CD4-positive, CD25-positive, alpha-beta regulatory T cell (primary cell): ENCODE results near the gene CTPS2. TPM values are rescaled to one million over a fixed set of nuclear protein-coding genes. Genes with fewer than 3 reads are reported as not detected.
"Not testable (repeated sequence)": the region's sequence is repeated elsewhere in the genome, so short reads cannot be mapped to it uniquely, and the experiment has no call there.

Experiments
- ATAC-seq, 2 donors: fragments of 150-1000 bp; cut with Tn5 transposase; one replicate each; pipeline ENCODE4 v1.10.0; 2021; ENCODE audit warnings: low read depth in 2 of 2, moderate number of reproducible peaks in 2 of 2, moderate library complexity in 1 of 2
- DNase-seq, 3 donors: peaks; one replicate each; pipeline versions ENCODE4 v3.0.0 to v3.0.0-alpha.2; 2012 to 2022; ENCODE audit warnings: mixed read lengths in 1 of 3
- H3K27ac ChIP-seq: one replicate; pipeline ENCODE4 v1.7.0; 2013; ENCODE audit warnings: mild to moderate bottlenecking, low read length; ENCODE audit not compliant: insufficient read depth, poor library complexity, severe bottlenecking
- H3K27me3 ChIP-seq: one replicate; pipeline ENCODE4 v1.7.0; 2013; ENCODE audit warnings: low read length; ENCODE audit not compliant: control insufficient read depth, insufficient read depth
- H3K36me3 ChIP-seq: one replicate; pipeline ENCODE4 v1.7.0; 2013; ENCODE audit warnings: mild to moderate bottlenecking, low read length, moderate library complexity; ENCODE audit not compliant: control insufficient read depth, insufficient read depth
- H3K4me1 ChIP-seq: 2 replicates; pipeline ENCODE4 v1.7.0; 2013; ENCODE audit warnings: mild to moderate bottlenecking, low read length; ENCODE audit not compliant: insufficient read depth, control insufficient read depth, poor library complexity, severe bottlenecking
- H3K4me3 ChIP-seq: one replicate; pipeline ENCODE4 v1.7.0; 2013; ENCODE audit warnings: low read depth, mild to moderate bottlenecking, low read length, moderate library complexity
- H3K9me3 ChIP-seq, 2 experiments: 1 replicate in 1 of 2; 2 replicates in 1 of 2; pipeline ENCODE4 v1.7.0; 2013; ENCODE audit warnings: low read length in 2 of 2, mild to moderate bottlenecking in 1 of 2, moderate library complexity in 1 of 2; ENCODE audit not compliant: control insufficient read depth in 2 of 2
- H3K27ac Mint-ChIP-seq, 3 donors: one replicate each; pipeline ENCODE4 v1.8.0; 2020 to 2022; ENCODE audit warnings: mild to moderate bottlenecking in 3 of 3, mixed read lengths in 3 of 3, moderate library complexity in 2 of 3
- H3K27me3 Mint-ChIP-seq: one replicate; pipeline ENCODE4 v1.8.0; 2022; ENCODE audit warnings: mild to moderate bottlenecking, mixed read lengths
- H3K36me3 Mint-ChIP-seq: one replicate; pipeline ENCODE4 v1.8.0; 2020; ENCODE audit warnings: mixed read lengths
- H3K4me1 Mint-ChIP-seq, 4 donors: one replicate each; pipeline ENCODE4 v1.8.0; 2020 to 2022; ENCODE audit warnings: mixed read lengths in 4 of 4, mild to moderate bottlenecking in 1 of 4
- H3K4me3 Mint-ChIP-seq, 4 donors: one replicate each; pipeline ENCODE4 v1.8.0; 2020 to 2022; ENCODE audit warnings: mild to moderate bottlenecking in 4 of 4, mixed read lengths in 4 of 4, moderate library complexity in 3 of 4
- H3K9me3 Mint-ChIP-seq, 7 donors: one replicate each; pipeline ENCODE4 v1.8.0; 2020 to 2022; ENCODE audit warnings: mixed read lengths in 7 of 7, mild to moderate bottlenecking in 3 of 7, moderate library complexity in 2 of 7
- polyA plus RNA-seq, 4 donors: library from polyadenylated mRNA; unstranded; fragments of 300-500 nt; fragmentation: Illumina TruSeq; gene quantifications; one replicate each; pipeline ENCODE4 v1.2.3, GENCODE V29; 2021
- total RNA-seq: library from RNA; stranded (reverse); gene quantifications from one replicate; pipeline ENCODE4 v1.2.3, GENCODE V29; 2022

The CTPS2 gene
- total and polyA plus RNA-seq, 5 donors from 2014 or later, result 3.7 to 4.8 (median 4.5) TPM

DNA sequence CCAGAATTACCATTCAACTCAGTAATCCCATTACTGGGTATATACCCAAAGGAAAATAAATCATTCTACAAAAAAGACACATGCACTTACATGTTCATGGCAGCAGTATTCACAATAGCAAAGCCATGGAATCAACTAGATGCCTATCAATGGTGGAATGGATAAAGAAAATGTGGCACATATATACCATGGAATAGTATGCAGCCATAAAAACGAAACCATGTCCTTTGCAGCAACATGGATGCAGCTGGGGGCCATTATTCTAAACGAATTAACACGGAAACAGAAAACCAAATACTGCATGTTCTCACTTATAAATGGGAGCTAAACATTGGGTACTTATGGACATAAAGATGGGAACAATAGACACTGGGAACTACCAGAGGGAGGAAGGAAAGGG is 101.8 kb downstream of the CTPS2 start:
- not testable (repeated sequence) for H3K9me3 ChIP-seq, DNase-seq, H3K27ac ChIP-seq, H3K36me3 ChIP-seq, H3K27me3 ChIP-seq, H3K9me3 Mint-ChIP-seq, ATAC-seq, H3K27ac Mint-ChIP-seq, H3K36me3 Mint-ChIP-seq, H3K4me3 ChIP-seq, H3K27me3 Mint-ChIP-seq, H3K4me1 ChIP-seq, H3K4me3 Mint-ChIP-seq
- peaks cover 0 to 15% (median 1%) of the 10 kb centered on the region in 4 donors for H3K4me1 Mint-ChIP-seq

GRCh38 chrX:16610121-16610621 is 102.3 kb downstream of the CTPS2 start:
- no peak overlapping the region for H3K4me3 ChIP-seq
- H3K27ac ChIP-seq, result no peak overlapping the region
- ATAC-seq, result no peak
- H3K9me3 Mint-ChIP-seq, result peaks cover 0 to 3% (median 0%) of the 10 kb centered on the region in 7 donors
- no peak overlapping the region for H3K27ac Mint-ChIP-seq
- peaks cover 0 to 18% (median 2%) of the 10 kb centered on the region in 4 donors for H3K4me1 Mint-ChIP-seq
- no peak overlapping the region for H3K4me3 Mint-ChIP-seq
- no peaks in the 10 kb centered on the region for H3K9me3 ChIP-seq
- H3K36me3 ChIP-seq, result no peaks in the 10 kb centered on the region
- no peaks in the 10 kb centered on the region for H3K27me3 ChIP-seq
- H3K4me1 ChIP-seq, result no peaks in the 10 kb centered on the region
- no peaks in the 10 kb centered on the region for H3K27me3 Mint-ChIP-seq
- DNase-seq, result no peak
- H3K36me3 Mint-ChIP-seq, result peaks cover 7% of the 10 kb centered on the region

GRCh38 chrX:16606142-16606720 is 106.2 kb downstream of the CTPS2 start:
- H3K9me3 Mint-ChIP-seq, result peaks cover 0 to 3% (median 0%) of the 10 kb centered on the region in 7 donors
- H3K27me3 Mint-ChIP-seq, result no peaks in the 10 kb centered on the region
- H3K4me3 Mint-ChIP-seq, result no peak overlapping the region
- H3K36me3 Mint-ChIP-seq, result no peaks in the 10 kb centered on the region
- no peak for DNase-seq
- Histone ChIP-seq H3K27ac (no peak overlapping the region), H3K36me3 (no peaks in the 10 kb centered on the region), H3K4me1 (peaks cover 9% of the 10 kb centered on the region), H3K9me3 (no peaks in the 10 kb centered on the region), H3K27me3 (no peaks in the 10 kb centered on the region), H3K4me3 (no peak overlapping the region)
- peaks cover 8 to 39% (median 15%) of the 10 kb centered on the region in 4 donors for H3K4me1 Mint-ChIP-seq
- no peak for ATAC-seq
- peak overlapping the region in 2 of 3 donors; percentile 47 to 56 for H3K27ac Mint-ChIP-seq

- Histone ChIP-seq H3K36me3 (no peaks in the 10 kb centered on the region), H3K27me3 (no peaks in the 10 kb centered on the region), H3K9me3 (no peaks in the 10 kb centered on the region), H3K4me3 (peak overlapping the region; percentile 60), H3K27ac (peak overlapping the region; percentile 66), H3K4me1 (peaks cover 9% of the 10 kb centered on the region)
- Mint-ChIP-seq H3K4me3 (peak overlapping the region in 3 of 4 donors; percentile 38 to 77 (median 71)), H3K27me3 (no peaks in the 10 kb centered on the region), H3K36me3 (no peaks in the 10 kb centered on the region), H3K9me3 (no peaks in the 10 kb centered on the region), H3K27ac (peak overlapping the region; percentile 81 to 96 (median 85)), H3K4me1 (peaks cover 8 to 39% (median 15%) of the 10 kb centered on the region in 4 donors)
- no peak for ATAC-seq
- DNase-seq, result no peak
These were observed 108.1 kb downstream of the CTPS2 start for GRCh38 chrX:16604337-16604736.

- Mint-ChIP-seq H3K27ac (peak overlapping the region; percentile 81 to 96 (median 85)), H3K27me3 (no peaks in the 10 kb centered on the region), H3K9me3 (no peaks in the 10 kb centered on the region), H3K36me3 (peaks cover 3% of the 10 kb centered on the region), H3K4me3 (peak overlapping the region; percentile 38 to 81 (median 74)), H3K4me1 (peaks cover 8 to 39% (median 15%) of the 10 kb centered on the region in 4 donors)
- Histone ChIP-seq H3K9me3 (no peaks in the 10 kb centered on the region), H3K4me1 (peaks cover 9% of the 10 kb centered on the region), H3K27ac (peak overlapping the region; percentile 66), H3K36me3 (no peaks in the 10 kb centered on the region), H3K27me3 (no peaks in the 10 kb centered on the region), H3K4me3 (peak overlapping the region; percentile 60)
- peak in 1 of 3 donors; percentile 70 for DNase-seq
- ATAC-seq, result peak; percentile 40 to 62
These were observed 108.6 kb downstream of the CTPS2 start for GRCh38 chrX:16603822-16604221.

DNA sequence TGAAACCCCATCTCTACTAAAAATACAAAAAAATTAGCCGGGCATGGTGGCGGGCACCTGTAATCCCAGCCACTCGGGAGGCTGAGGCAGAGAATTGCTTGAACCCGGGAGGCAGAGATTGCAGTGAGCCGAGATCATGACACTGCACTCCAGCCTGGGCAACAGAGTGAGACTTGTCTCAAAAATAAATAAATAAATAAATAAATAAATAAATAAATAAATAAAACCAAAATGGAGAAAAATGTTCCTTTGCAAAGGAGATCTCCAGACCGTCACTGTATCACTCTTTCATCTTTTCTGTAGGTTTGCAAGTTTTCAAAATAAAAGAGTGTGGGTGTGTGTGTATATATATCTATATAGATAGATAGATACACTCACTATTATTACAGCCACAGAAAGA is 109.2 kb downstream of the CTPS2 start:
- Histone ChIP-seq H3K4me3 (peak overlapping the region; percentile 60), H3K27ac (peak overlapping the region; percentile 66)
- Mint-ChIP-seq H3K4me3 (peak overlapping the region in 1 of 4 donors; percentile 38), H3K27ac (peak overlapping the region in 1 of 3 donors; percentile 81), H3K4me1 (peaks cover 8 to 39% (median 15%) of the 10 kb centered on the region in 4 donors)
- H3K36me3 Mint-ChIP-seq, H3K36me3 ChIP-seq, H3K27me3 ChIP-seq, ATAC-seq, H3K4me1 ChIP-seq, H3K9me3 Mint-ChIP-seq, DNase-seq, H3K27me3 Mint-ChIP-seq, H3K9me3 ChIP-seq: not testable (repeated sequence)

DNA sequence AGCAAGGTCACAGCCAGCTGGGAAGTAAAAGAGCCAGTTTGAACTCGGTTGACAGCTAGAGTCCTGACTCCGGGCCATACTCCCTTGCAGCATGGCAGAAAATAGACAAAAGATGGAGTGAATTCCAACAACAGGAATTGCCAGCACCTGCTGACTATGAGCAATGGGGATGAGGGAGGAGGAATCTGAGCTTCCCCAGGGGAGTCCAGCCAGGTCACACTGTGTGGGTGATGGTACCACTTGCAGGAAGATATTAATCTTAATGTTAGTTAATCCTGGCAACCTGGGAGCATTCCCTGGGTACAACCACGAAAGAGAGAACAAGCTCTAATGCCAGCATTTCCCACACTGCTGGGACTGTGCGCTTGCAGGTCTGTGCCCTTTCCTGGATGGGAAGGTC is 110.6 kb downstream of the CTPS2 start:
- ATAC-seq (no peak), DNase-seq (no peak)
- peaks cover 8 to 30% (median 15%) of the 10 kb centered on the region in 4 donors for H3K4me1 Mint-ChIP-seq
- H3K27me3 Mint-ChIP-seq, result no peaks in the 10 kb centered on the region
- Histone ChIP-seq H3K9me3 (no peaks in the 10 kb centered on the region), H3K4me1 (peaks cover 9% of the 10 kb centered on the region), H3K27ac (no peak overlapping the region), H3K27me3 (no peaks in the 10 kb centered on the region), H3K36me3 (no peaks in the 10 kb centered on the region), H3K4me3 (no peak overlapping the region)
- peak overlapping the region in 1 of 3 donors; percentile 67 for H3K27ac Mint-ChIP-seq
- H3K4me3 Mint-ChIP-seq, result no peak overlapping the region
- H3K9me3 Mint-ChIP-seq, result no peaks in the 10 kb centered on the region
- H3K36me3 Mint-ChIP-seq, result peaks cover 3% of the 10 kb centered on the region

DNA sequence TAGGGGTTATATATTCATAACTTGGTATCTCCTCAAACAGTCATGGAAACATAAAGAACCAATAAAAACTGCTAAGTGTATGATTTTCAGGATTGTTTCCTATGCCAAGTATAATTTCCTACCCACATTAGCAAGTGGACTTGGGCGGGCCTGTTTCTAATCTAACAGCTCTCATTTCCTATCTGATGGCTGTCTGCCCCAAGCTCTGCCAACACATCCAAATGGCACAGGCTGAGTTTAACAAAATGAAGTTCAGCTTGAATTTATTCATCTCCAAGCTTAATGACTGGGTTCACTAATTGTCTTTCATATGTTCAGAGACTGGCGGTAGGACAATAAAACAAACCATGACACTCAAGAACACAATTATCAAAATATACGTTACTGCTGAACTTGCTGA is 118.0 kb downstream of the CTPS2 start:
- H3K4me3 ChIP-seq, result no peak overlapping the region
- Mint-ChIP-seq H3K27me3 (no peaks in the 10 kb centered on the region), H3K4me1 (peaks cover 0 to 15% (median 4%) of the 10 kb centered on the region in 4 donors), H3K36me3 (peaks cover 3% of the 10 kb centered on the region), H3K27ac (peak overlapping the region in 1 of 3 donors; percentile 20), H3K9me3 (no peaks in the 10 kb centered on the region), H3K4me3 (no peak overlapping the region)
- no peaks in the 10 kb centered on the region for H3K9me3 ChIP-seq
- H3K27ac ChIP-seq, result no peak overlapping the region
- no peaks in the 10 kb centered on the region for H3K36me3 ChIP-seq
- ATAC-seq, result no peak
- no peaks in the 10 kb centered on the region for H3K27me3 ChIP-seq
- no peak for DNase-seq
- no peaks in the 10 kb centered on the region for H3K4me1 ChIP-seq
